Measurements from ENCODE around the gene SIPA1L3.

GRCh38 chr19:38203197-38203596, 296.2 kb downstream of the SIPA1L3 start:
- TF ChIP-seq CTCF (IDR thresholded peaks at IDR 0.05) (no peak), GATA3 (IDR thresholded peaks at IDR 0.05; ENCODE audit: borderline replicate concordance) (no peak), REST (IDR thresholded peaks at IDR 0.05) (no peak), TP53 (CRISPR knock-in tag; IDR thresholded peaks at IDR 0.05) (no peak), PHF8 (IDR thresholded peaks at IDR 0.05; ENCODE audit: borderline replicate concordance, low read depth) (no peak), EP300 (IDR thresholded peaks at IDR 0.05) (no peak), HOXA7 (CRISPR knock-in tag; IDR thresholded peaks at IDR 0.05) (no peak), BHLHE40 (IDR thresholded peaks at IDR 0.05; ENCODE audit: low read depth, low read length) (no peak), RAD21 (conservative IDR thresholded peaks at IDR 0.05 in 1 of 2, IDR thresholded peaks at IDR 0.05 in 1 of 2) (no peak), ATOH8 (CRISPR knock-in tag; IDR thresholded peaks at IDR 0.05; ENCODE audit: low read depth) (no peak), MAFK (IDR thresholded peaks at IDR 0.05; ENCODE audit: partially characterized antibody) (no peak), RFX5 (IDR thresholded peaks at IDR 0.05) (no peak)
